ENCODE data around the gene DHX40.
"Not testable (repeated sequence)": the region's sequence is repeated elsewhere in the genome, so short reads cannot be mapped to it uniquely, and the experiment has no call there.

DNA sequence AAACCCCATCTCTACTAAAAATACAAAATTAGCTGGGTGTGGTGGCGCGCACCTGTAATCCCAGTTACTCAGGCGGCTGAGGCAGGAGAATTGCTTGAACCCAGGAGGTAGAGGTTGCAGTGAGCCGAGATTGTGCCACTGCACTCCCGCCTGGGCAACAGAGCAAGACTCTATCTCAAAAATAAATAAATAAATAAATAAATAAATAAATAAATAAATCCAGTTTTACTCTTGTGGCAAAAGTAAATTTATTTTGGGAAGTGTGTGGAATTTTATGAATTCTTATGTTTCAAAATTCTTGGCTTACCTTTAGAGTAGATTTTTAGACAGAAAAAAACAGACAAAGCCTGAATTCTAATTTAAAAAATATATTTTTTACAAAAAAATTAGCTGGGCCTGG is 3.7 kb downstream of the DHX40 start:
- TF ChIP-seq YY1 (IDR thresholded peaks at IDR 0.05; ENCODE audit: insufficient read depth, insufficient read length); ZNF274 (IDR thresholded peaks at IDR 0.05; ENCODE audit: low read depth, low read length); SUZ12 (IDR thresholded peaks at IDR 0.05; ENCODE audit: extremely low read depth, insufficient read depth, insufficient read length): not testable (repeated sequence)
